Parathyroid adenoma (tissue), 2 donors: ENCODE measurements around the gene DCDC2C.

Source experiments
- H2AFZ ChIP-seq: fragments of 300-600 bp; sonication (generic); one replicate; pipeline ENCODE4 v1.7.0; 2017; ENCODE audit warnings: antibody characterized with exemption, mild to moderate bottlenecking
- H3K27ac ChIP-seq: fragments of 300-600 bp; sonication (generic); one replicate; pipeline ENCODE4 v1.7.0; 2017
- H3K27me3 ChIP-seq: fragments of 300-600 bp; sonication (generic); one replicate; pipeline ENCODE4 v1.7.0; 2017; ENCODE audit warnings: low read length; ENCODE audit not compliant: control insufficient read depth, insufficient read depth
- H3K36me3 ChIP-seq: fragments of 300-600 bp; sonication (generic); one replicate; pipeline ENCODE4 v1.7.0; 2017; ENCODE audit warnings: low read length; ENCODE audit not compliant: control insufficient read depth, insufficient read depth
- H3K4me1 ChIP-seq: fragments of 300-600 bp; sonication (generic); one replicate; pipeline ENCODE4 v1.7.0; 2017; ENCODE audit warnings: control low read depth
- H3K4me2 ChIP-seq: fragments of 300-600 bp; sonication (generic); one replicate; pipeline ENCODE4 v1.7.0; 2017; ENCODE audit warnings: low read length
- H3K4me3 ChIP-seq: fragments of 300-600 bp; sonication (generic); one replicate; pipeline ENCODE4 v1.7.0; 2017; ENCODE audit warnings: low read depth, low read length
- H3K79me2 ChIP-seq: fragments of 300-600 bp; sonication (generic); one replicate; pipeline ENCODE4 v1.7.0; 2017; ENCODE audit warnings: control low read depth
- H3K9ac ChIP-seq: fragments of 300-600 bp; sonication (generic); one replicate; pipeline ENCODE4 v1.7.0; 2017; ENCODE audit warnings: mild to moderate bottlenecking
- H3K9me3 ChIP-seq: fragments of 300-600 bp; sonication (generic); one replicate; pipeline ENCODE4 v1.7.0; 2017; ENCODE audit warnings: low read length; ENCODE audit not compliant: control insufficient read depth
- CTCF ChIP-seq: fragments of 300-600 bp; sonication (generic); IDR thresholded peaks from one replicate; pipeline ENCODE4 v1.7.0; 2017; ENCODE audit warnings: antibody characterized with exemption, mild to moderate bottlenecking
- donor health status: primary hyperparathyroidism.

The DCDC2C gene

GRCh38 chr2:3876221-3876620 lies 172.8 kb downstream of the DCDC2C start:
- Histone ChIP-seq H3K4me2 (no peak overlapping the region), H3K36me3 (no peaks in the 10 kb centered on the region)

GRCh38 chr2:3876685-3877084 lies 173.3 kb downstream of the DCDC2C start:
- Histone ChIP-seq H3K4me1 (no peaks in the 10 kb centered on the region), H3K9me3 (no peaks in the 10 kb centered on the region), H3K36me3 (no peaks in the 10 kb centered on the region), H3K27ac (no peak overlapping the region), H3K4me3 (no peak overlapping the region), H3K9ac (no peak overlapping the region), H2AFZ (no peak overlapping the region), H3K4me2 (no peak overlapping the region), H3K79me2 (no peaks in the 10 kb centered on the region), H3K27me3 (no peaks in the 10 kb centered on the region)
- TF ChIP-seq CTCF = no peak

More at GRCh38 chr2:3876221-3876620, 172.8 kb downstream of the DCDC2C start:
- H2AFZ ChIP-seq = no peak overlapping the region
- H3K9ac ChIP-seq = no peak overlapping the region
- no peak overlapping the region for H3K27ac ChIP-seq
- H3K79me2 ChIP-seq = no peaks in the 10 kb centered on the region
- H3K9me3 ChIP-seq = no peaks in the 10 kb centered on the region
- no peaks in the 10 kb centered on the region for H3K27me3 ChIP-seq
- TF ChIP-seq CTCF = no peak
- no peaks in the 10 kb centered on the region for H3K4me1 ChIP-seq
- no peak overlapping the region for H3K4me3 ChIP-seq

GRCh38 chr2:3885629-3886628 lies 182.6 kb downstream of the DCDC2C start:
- Histone ChIP-seq H3K9ac (no peak overlapping the region), H3K4me2 (no peak overlapping the region), H3K27me3 (no peaks in the 10 kb centered on the region), H3K4me3 (no peak overlapping the region), H3K4me1 (no peaks in the 10 kb centered on the region), H2AFZ (no peak overlapping the region), H3K27ac (no peak overlapping the region), H3K9me3 (no peaks in the 10 kb centered on the region), H3K36me3 (no peaks in the 10 kb centered on the region), H3K79me2 (no peaks in the 10 kb centered on the region)
- TF ChIP-seq CTCF = no peak

GRCh38 chr2:3895021-3895420 lies 191.6 kb downstream of the DCDC2C start:
- no peaks in the 10 kb centered on the region for H3K9me3 ChIP-seq
- no peaks in the 10 kb centered on the region for H3K27me3 ChIP-seq
- no peaks in the 10 kb centered on the region for H3K4me1 ChIP-seq

More at GRCh38 chr2:3895021-3895420, 191.6 kb downstream of the DCDC2C start:
- Histone ChIP-seq H2AFZ (no peak overlapping the region), H3K36me3 (no peaks in the 10 kb centered on the region), H3K27ac (no peak overlapping the region), H3K4me3 (no peak overlapping the region), H3K9ac (no peak overlapping the region), H3K79me2 (no peaks in the 10 kb centered on the region), H3K4me2 (no peak overlapping the region)
- no peak for TF ChIP-seq CTCF
